Left lung (tissue), 10 donors: ENCODE data around the gene RAB4B. TPM values are rescaled to one million over a fixed set of nuclear protein-coding genes. Genes with fewer than 3 reads are reported as not detected.

ENCODE experiments used
- ATAC-seq: fragments of 200-7000 bp; cut with Tn5 transposase; one replicate; pipeline ENCODE4 v1.9.1; 2020; ENCODE audit warnings: moderate library complexity
- DNase-seq, 4 donors: peaks; one replicate each; pipeline ENCODE4 v3.0.0-alpha.2; 2013 to 2020
- H3K27ac ChIP-seq, 2 donors: fragments of 200-600 bp; sonication (generic) in 1 of 2; one replicate each; pipeline versions ENCODE4 v1.5.0 to v1.8.0; 2020 to 2021
- H3K27me3 ChIP-seq, 2 donors: fragments of 200-600 bp; sonication (generic) in 1 of 2; one replicate each; pipeline versions ENCODE4 v1.5.0 to v1.8.0; 2020 to 2021
- H3K36me3 ChIP-seq, 2 donors: fragments of 200-600 bp; sonication (generic) in 1 of 2; one replicate each; pipeline versions ENCODE4 v1.5.0 to v1.8.0; 2020 to 2021
- H3K4me1 ChIP-seq, 2 donors: fragments of 200-600 bp; one replicate each; pipeline ENCODE4 v1.8.0; 2021
- H3K4me3 ChIP-seq, 2 donors: fragments of 200-600 bp; sonication (generic) in 1 of 2; one replicate each; pipeline versions ENCODE4 v1.5.0 to v1.8.0; 2020 to 2021; ENCODE audit warnings: mild to moderate bottlenecking in 1 of 2
- H3K9me3 ChIP-seq, 2 donors: fragments of 200-600 bp; sonication (generic) in 1 of 2; one replicate each; pipeline versions ENCODE4 v1.5.0 to v1.8.0; 2020 to 2021
- CTCF ChIP-seq, 2 donors: fragments of 200-600 bp; sonication (generic) in 1 of 2; IDR thresholded peaks; one replicate each; pipeline versions ENCODE4 v1.5.0 to v1.8.0; 2021; ENCODE audit warnings: antibody characterized with exemption in 2 of 2
- intact Hi-C, 2 donors: fragments of 100-400 bp; cut with DNase I; formaldehyde crosslinking; loops; one replicate each; pipeline versions ENCODE4 v1.11.2 to v1.14.2; 2022
- polyA plus RNA-seq, 6 donors: library from polyadenylated mRNA; unstranded; fragments of 120-200 nt; gene quantifications; one replicate each; pipeline ENCODE4 v1.2.1, GENCODE V29; 2013; ENCODE audit not compliant: insufficient read length in 6 of 6
- total RNA-seq, 2 donors: library from RNA; stranded (reverse); fragmentation: NEBNext Ultra II Directional; extraction: Animal tissue kit (Norgen Biotek cat#: 25700); gene quantifications; one replicate each; pipeline ENCODE4 v1.2.1, GENCODE V29; 2021
- donor health status: DM: no; HTN: yes; CAD: no.
- donor health status: DM: no; HTN: no; CAD: no.

RAB4B gene
- total and polyA plus RNA-seq, 8 donors = 11.1 to 50.4 (median 13.3) TPM

DNA sequence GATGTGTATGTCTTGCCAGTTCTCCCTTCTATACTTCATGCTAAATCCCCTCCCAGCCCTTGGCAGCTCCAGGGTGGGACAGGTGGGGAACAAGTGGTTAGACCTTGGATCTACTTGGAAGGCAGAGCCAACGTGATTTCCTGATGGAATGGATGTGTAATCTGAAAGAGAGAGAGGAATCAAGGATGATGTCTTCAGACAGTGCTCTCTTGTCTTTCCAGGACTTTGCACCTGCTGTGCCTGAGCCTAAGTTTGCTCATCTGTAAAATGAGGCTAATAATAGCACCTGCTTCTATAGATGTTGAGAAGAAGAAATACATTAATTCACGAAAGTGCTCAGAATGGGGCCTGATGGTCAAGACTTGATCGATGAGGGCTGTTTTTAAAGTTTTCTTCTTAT, 13.9 kb downstream of the RAB4B start:
- H3K9me3 ChIP-seq = no peaks in the 10 kb centered on the region
- intact Hi-C loops = no loop called here
- peaks cover 8 to 14% of the 10 kb centered on the region in 2 donors for H3K4me1 ChIP-seq
- no peak for TF ChIP-seq CTCF (IDR thresholded peaks at IDR 0.05)
- H3K27ac ChIP-seq = peak overlapping the region; percentile 50 to 61
- no peak overlapping the region for H3K4me3 ChIP-seq
- DNase-seq (no peak), ATAC-seq (no peak)
- H3K27me3 ChIP-seq = no peaks in the 10 kb centered on the region
- H3K36me3 ChIP-seq = peaks cover 0 to 41% of the 10 kb centered on the region in 2 donors

DNA sequence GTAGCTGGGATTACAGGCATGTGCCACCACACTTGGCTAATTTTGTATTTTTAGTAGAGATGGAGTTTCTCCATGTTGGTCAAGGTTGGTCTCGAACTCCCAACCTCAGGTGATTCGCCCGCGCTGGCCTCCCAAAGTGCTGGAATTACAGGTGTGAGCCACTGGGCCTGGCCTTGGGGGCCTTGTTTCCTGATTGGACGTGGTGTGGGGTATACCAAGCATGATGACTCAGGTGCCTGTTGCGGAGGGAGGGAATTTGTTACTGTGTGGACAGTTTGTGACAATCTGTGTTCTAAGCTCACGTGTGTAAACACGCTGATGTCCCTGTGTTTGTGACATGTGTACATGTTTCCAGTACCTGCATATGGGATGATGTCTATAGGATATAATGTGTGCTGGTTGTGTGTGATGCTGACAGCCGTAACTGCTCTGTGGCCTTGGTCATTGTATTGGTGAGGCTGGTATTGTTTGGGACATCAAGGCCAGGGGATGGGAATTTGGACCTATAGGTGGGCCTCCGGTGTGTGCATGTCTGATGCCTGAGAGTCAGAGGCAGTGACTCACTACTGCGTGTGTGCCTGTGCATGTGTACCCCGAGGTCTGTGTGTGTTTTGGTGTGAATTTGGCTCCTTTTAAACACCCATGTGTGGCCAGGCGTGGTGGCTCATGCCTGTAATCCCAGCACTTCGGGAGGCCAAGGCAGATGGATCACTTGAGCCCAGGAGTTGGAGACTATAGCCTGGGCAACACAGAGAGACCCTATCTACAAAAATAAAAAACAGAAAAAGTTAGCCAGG, 19.3 kb downstream of the RAB4B start:
- peak in 1 of 4 donors; percentile 59 for DNase-seq
- Histone ChIP-seq H3K4me1 (peaks cover 25 to 35% of the 10 kb centered on the region in 2 donors), H3K27me3 (no peaks in the 10 kb centered on the region), H3K4me3 (peak overlapping the region in 1 of 2 donors; percentile 96), H3K27ac (peak overlapping the region; percentile 86 to 91), H3K9me3 (no peaks in the 10 kb centered on the region), H3K36me3 (peaks cover 0 to 22% of the 10 kb centered on the region in 2 donors)
- TF ChIP-seq CTCF (IDR thresholded peaks at IDR 0.05) = no peak
- intact Hi-C loops = no loop called here
- no peak for ATAC-seq

- Histone ChIP-seq H3K27me3 (no peaks in the 10 kb centered on the region), H3K9me3 (no peaks in the 10 kb centered on the region), H3K36me3 (peaks cover 0 to 30% of the 10 kb centered on the region in 2 donors), H3K27ac (peak overlapping the region; percentile 86 to 91), H3K4me1 (peaks cover 28 to 42% of the 10 kb centered on the region in 2 donors), H3K4me3 (peak overlapping the region; percentile 8 to 96)
- peak in 1 of 2 donors; percentile 20 for TF ChIP-seq CTCF (IDR thresholded peaks at IDR 0.05)
- peak; percentile 50 for ATAC-seq
- DNase-seq = peak in 3 of 4 donors; percentile 68 to 91 (median 86)
- intact Hi-C loops = no loop called here
Measured at GRCh38 chr19:40797963-40798682, 20.1 kb downstream of the RAB4B start.

- Histone ChIP-seq H3K9me3 (no peaks in the 10 kb centered on the region), H3K36me3 (peaks cover 0 to 36% of the 10 kb centered on the region in 2 donors), H3K27ac (peak within 1 kb of the TSS; percentile 91 to 93), H3K4me3 (peak within 1 kb of the TSS; percentile 58 to 96), H3K27me3 (no peaks in the 10 kb centered on the region), H3K4me1 (peaks cover 36 to 50% of the 10 kb centered on the region in 2 donors)
- intact Hi-C loops = no loop called here
- peak; percentile 99 to 100 (median 100) for DNase-seq
- TF ChIP-seq CTCF (IDR thresholded peaks at IDR 0.05) = peak in 1 of 2 donors; percentile 4
- peak; percentile 83 for ATAC-seq
Measured at GRCh38 chr19:40798683-40799557, 20.9 kb downstream of the RAB4B start, which contains the start of gene EGLN2. Gene EGLN2, plus strand, starts transcription at chr19:40799191. Its CDS starts 1,382 bp downstream, at chr19:40800573.
